HG03469 (cell line): ENCODE results near the gene INTS4.
A peak's percentile ranks its signal among the peaks of the same experiment; 100 is the strongest.
"Not testable (repeated sequence)": the region's sequence is repeated elsewhere in the genome, so short reads cannot be mapped to it uniquely, and the experiment has no call there.

ENCODE experiments used
- ATAC-seq: cut with Tn5 transposase; IDR thresholded peaks from one replicate; pipeline ENCODE4 v1.9.1; 2021; ENCODE audit warnings: mild to moderate bottlenecking, moderate library complexity, moderate number of reproducible peaks; ENCODE audit not compliant: unreplicated experiment

INTS4 gene, protein sequence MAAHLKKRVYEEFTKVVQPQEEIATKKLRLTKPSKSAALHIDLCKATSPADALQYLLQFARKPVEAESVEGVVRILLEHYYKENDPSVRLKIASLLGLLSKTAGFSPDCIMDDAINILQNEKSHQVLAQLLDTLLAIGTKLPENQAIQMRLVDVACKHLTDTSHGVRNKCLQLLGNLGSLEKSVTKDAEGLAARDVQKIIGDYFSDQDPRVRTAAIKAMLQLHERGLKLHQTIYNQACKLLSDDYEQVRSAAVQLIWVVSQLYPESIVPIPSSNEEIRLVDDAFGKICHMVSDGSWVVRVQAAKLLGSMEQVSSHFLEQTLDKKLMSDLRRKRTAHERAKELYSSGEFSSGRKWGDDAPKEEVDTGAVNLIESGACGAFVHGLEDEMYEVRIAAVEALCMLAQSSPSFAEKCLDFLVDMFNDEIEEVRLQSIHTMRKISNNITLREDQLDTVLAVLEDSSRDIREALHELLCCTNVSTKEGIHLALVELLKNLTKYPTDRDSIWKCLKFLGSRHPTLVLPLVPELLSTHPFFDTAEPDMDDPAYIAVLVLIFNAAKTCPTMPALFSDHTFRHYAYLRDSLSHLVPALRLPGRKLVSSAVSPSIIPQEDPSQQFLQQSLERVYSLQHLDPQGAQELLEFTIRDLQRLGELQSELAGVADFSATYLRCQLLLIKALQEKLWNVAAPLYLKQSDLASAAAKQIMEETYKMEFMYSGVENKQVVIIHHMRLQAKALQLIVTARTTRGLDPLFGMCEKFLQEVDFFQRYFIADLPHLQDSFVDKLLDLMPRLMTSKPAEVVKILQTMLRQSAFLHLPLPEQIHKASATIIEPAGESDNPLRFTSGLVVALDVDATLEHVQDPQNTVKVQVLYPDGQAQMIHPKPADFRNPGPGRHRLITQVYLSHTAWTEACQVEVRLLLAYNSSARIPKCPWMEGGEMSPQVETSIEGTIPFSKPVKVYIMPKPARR

DNA sequence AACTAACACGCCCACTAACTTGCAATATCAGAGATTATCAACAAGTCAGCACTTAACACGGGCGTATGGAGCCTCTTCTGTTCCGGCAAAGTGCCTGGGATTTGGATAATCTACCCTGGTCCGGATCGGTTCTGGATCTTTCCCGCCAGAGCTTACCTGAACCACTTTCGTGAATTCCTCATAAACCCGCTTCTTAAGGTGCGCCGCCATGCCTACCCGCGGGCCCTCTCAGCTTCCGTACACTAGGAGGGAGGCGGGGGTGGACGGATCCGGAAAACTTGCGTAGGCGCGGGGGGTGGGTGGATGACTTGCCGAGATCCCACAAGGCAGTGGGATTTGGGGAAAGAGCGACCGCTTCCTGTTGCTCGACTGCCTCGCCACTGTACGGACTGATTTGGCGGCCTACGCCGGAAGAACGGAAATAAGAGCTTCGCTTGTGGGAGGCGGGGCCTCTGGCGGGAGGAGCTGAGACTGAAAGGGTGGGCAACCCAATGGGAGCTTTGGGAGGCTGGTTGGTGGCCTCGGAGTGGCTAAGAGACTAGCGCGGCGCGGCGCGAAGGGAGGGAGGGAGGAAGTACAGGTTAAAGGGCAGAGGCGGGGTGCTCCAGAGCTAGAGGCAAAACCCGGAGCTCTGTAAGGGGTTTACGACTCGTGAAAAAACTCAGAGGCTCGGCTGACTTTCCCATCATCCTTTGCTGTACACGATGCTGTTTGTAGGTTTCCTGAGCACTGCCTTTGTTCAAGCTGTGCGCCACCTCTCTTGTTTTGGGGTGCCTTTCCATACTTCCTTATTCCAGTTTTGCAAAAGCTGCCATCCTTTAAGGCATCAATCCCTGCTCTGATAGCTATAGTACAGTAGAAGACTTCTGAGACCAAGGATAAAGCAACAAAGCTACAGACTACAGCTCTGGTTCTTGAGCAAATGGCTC is at the start of gene INTS4:
INTS4 (minus strand) TSS at position 235 of the 929 bp plus-strand sequence; CDS start at position 210, 25 bp downstream.
- peak; percentile 93 for ATAC-seq

DNA sequence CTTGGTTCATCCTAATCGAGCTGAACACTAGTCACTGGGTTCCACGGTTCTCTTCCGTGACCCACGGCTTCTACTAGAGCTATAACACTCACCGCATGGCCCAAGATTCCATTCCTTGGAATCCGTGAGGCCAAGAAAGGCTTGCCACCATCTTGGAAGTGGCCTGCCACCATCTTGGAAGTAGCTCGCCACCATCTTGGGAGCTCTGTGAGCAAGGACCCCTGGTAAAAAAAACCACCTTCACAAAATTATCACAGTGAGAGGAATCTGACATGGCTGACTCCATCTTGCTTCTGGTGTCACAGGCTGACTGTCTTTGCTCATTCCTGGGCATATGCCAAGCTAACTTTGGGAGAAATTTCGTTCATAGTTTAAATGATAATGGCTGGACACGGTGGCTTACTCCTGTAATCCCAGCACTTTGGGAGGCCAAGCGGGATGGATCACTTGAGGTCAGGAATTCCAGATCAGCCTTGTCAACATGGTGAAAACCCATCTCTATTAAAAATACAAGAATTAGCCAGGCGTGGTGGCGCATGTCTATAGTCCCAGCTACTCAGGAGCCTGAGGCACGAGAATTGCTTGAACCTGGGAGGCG is 47.5 kb upstream of the INTS4 start:
- no peak for ATAC-seq

DNA sequence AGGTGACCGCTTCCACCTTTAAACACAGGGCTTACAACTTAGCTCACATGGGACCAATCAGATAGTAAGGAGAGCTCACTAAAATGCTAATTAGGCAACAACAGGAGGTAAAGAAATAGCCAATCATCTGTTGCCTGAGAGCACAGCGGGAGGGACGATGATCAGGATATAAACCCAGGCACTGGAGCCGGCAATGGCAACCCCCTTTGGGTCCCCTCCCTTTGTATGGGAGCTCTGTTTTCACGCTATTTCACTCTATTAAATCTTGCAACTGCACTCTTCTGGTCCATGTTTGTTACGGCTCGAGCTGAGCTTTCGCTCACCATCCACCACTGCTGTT is 46.9 kb upstream of the INTS4 start:
- not testable (repeated sequence) for ATAC-seq

DNA sequence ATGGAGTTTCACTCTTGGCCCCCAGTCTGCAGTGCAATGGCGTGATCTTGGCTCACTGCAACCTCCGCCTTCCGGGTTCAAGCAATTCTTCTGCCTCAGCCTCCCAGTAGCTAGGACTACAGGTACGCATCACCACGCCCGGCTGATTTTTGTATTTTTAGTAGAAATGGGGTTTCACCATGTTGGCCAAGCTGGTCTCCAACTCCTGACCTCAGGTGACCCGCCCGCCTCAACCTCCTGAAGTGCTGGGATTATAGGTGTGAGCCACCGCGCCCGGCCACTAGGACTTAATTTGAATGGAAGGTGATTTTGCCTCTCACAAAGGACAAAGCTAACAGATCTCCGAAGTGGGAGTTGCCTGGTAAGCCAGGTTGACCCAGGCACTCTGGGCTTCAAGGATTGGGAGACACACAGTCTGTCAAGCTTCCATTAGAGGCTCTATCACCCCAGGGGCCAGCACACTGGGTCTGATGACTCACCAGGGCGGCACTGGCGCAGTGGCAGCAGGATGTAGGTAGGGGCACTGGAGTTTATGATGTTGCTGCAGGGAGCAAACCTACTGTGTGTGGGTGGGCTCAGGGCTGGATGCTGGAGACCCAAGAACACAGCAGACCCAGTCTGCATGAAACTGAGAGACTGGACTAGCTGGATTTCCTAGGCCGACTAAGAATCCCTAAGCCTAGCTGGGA is 46.4 kb upstream of the INTS4 start:
- ATAC-seq, result no peak

DNA sequence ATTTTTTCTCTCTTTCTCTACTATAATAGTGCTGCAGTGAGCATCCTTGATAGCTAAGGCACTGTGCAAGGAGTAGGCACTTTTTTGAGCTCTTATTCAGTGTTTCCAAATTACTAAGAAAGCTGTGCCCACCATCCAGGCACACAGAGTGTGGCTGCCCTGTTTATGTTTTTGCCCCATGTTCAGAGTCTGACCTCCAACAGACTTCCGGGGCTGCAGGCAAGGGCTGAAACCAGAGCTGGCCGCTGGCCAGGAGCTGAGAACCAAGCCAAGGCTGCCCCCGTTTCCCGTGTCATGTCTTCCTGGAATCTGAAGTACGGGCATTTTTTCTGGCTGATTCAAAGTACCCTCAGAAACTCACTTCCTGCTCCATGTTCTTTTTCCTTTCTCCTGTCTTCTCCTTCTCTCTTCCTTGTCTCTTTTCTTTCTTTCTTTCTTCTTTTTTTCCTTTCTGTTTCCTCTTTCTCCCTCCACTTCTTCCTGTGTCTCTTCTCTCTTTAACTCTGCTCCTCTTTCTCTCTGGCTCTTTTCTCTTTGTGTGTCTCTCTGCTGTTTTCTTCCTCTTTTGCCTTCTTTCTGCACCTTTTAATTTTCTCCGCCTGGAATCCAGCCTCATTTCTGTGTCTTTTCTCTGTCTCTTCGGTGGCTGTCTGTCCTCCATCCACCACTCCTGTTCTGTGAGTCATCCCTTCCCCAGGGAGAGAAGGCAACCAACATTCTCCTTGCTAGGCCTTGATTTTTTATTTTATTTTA is 45.6 kb upstream of the INTS4 start:
- ATAC-seq, result no peak

DNA sequence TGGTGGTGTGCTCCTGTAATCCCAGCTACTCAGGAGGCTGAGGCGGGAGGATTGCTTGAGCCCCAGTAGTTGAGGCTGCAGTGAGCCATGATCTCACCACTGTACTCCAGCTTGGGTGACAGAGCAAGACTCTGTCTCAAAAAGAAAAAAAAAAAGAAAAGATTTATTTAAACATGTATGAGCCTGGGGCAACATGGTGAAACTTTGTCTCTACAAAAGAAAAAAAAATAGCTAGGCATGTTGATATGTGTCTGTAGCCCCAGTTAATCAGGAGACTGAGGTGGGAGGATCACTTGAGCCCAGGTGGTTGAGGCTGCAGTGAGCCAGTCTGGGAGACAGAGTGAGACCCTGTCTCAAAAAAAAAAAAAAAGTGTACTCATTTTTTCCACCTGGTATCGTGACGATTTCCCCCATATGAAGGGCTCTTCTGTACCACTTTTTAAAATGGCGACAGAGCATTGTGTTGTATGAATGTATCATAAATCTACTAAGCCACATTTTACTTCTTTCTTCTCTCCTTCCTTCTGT is 45.0 kb upstream of the INTS4 start:
- no peak for ATAC-seq

DNA sequence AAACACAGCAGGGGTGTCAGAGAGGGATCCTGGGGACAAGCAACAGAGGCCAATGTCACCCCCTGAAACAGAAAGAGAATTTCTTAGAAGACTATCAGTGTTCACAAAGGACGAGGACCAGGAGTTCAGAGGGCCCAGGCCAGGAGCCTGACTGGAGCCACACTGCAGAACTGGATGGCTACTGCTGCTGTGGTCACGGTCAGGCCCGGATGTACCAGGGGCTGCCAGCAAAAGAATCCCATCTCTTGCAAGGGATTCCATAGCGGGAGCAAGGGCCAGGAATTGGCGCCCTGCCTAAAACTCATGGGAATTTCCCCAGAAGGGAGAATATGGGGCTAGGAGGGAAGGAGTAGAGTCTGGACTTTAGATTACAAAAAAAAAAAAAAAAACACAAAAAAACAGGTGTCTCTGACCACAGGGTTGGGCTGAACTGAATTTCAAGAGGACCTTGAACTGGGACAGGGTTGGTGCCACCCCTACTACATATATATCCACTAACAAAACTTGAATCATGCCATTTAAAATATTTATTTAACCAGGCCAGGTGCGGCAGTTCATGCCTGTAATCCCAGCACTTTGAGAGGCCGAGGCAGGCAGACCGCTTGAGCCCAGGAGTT is 44.3 kb upstream of the INTS4 start:
- no peak for ATAC-seq

DNA sequence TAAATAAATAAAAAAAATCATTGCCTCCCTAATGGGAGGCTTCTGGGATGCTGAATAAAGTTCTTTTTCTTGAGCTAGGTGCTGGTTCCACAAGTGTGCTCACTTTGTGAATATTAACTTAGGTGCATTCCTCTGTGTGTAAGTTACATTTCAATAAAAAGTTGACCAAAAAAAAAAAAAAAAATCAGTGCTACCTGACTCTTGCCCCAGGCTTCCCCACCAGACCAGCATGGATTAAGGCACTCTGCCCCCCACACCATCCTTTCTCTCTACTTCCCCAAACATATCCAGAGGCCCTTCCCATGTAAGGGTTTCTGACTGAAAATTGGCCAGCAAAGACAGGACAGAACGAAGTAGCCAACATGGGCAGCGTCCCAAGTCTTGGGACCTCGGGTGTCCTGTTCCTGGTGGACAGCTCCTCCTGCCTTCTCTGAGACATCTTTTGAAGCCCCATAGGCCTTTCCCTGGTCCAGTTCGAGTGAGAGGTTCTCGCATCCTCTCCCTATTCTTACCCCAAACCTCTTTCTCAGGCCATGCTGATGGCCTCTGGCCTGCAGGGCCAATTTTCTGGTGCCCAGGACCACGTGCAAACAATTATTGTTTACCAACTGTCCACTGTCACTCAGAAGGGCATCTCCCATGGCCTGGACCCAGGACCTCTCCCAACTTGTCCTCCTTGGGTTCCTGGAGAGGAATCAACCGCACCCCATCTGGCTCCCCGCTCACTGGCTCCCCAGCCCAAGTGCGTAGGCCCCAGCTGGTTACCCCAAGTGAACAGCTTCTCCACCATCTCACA is 43.6 kb upstream of the INTS4 start:
- no peak for ATAC-seq

DNA sequence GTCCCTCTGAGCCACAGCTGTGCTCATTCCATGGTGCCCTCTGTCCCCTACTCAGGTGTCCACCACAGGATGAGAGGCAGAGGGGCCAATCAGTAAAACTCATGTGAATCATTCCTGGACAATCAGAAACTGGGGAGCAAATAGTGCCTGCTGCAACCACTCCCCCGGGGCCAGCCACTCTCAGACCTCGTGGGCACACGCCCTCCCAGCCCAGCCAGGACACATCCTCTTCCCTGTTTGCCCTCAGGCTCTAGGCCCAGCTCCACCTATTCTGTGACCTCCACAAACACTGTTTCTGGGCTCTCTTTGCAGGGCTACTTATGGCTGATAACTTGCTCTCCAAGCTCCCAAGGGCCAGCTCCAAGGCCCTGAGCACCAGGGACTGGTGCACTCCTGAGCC is 42.6 kb upstream of the INTS4 start:
- no peak for ATAC-seq

DNA sequence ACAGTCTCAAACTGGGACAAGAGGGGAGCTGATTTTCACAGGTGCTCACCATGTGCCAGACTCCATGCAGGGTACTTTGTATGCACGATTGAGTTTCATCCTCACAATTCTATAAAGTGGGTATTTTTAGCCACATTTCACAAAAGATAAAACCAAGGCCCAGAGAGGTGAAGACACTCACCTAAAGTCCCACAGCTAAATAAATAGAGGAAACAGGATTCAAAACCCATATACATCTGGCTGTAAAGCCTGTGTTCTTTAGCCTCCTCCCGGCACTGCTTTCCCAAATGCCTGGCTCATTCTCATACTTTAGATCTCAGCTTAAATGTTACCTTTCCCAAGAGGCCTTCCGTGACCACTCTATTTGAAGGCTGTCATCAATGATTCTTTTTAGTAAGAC is 41.8 kb upstream of the INTS4 start:
- ATAC-seq, result no peak

DNA sequence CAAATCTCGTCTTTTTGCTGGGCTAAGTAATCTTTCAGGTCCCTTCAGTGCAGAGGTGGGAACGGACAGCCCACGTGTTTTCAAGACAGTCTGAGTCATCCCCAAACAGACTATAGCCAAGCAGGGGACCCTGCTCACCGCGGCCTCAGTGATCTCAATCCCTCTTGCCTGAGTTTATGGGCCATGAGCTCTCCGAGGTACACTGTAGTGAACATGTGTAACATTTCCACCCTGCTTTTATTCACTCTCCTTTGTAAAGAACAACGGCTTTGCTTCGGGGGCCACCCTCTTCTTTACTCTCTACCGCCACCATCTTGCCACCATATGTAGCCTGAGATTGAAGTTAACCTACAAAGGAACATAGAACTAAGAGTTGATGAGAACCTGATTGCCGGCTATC is 40.2 kb upstream of the INTS4 start:
- no peak for ATAC-seq

DNA sequence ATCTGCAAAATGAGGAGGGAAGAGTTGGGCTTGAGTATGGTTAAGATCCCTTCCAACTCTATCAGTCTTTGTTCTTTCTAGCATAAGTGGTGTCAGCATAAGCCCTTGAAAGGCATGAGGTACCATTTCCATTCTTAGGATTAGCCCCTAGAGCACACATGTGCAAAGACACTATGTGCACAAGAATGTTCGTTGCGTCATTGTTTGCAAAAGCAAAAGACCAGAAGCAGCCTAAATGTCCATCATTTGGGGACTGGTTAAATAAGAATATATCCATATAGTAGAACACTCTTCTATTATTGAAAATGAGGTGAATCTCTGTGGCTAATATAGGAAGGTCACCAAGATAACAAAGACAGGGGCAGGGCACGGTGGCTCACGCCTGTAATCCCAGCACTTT is 38.6 kb upstream of the INTS4 start:
- ATAC-seq, result no peak

DNA sequence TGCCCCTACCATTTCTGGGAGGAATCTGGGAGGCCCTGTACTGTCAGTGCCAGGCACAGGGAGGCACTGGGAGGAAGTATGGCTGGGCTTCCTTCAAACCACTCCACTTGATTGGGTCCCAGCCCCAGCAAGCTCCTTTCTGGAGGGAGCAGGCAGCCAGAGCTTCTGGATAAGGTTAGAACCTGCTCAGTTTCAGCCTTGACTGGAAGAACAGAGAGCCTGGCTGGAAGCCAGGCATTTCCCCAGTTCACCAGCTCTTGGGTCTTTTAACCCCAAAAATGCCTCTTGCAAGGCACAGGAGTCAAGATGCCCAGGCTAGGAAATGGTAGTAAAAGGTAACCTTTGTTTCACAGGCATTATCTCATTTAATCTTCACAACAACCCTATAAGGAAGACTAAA is 37.6 kb upstream of the INTS4 start:
- no peak for ATAC-seq

DNA sequence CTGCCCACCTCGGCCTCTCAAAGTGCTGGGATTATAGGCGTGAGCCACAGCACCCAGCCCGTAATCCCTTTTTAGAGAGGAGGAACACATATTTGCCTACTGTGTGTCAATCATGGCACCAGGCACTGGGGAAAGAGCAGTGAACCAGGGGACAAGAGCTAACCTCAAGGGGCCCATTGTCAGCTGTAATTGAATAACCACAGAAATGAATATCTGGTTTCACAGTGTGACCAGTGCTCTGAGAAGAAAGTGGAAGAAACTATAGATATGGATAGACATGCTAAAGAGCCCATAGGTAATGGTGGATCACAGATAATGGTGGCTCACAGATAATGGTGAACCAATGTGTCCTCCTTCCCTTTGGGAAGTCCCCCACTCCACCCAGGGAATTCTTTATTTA is 37.2 kb upstream of the INTS4 start:
- ATAC-seq, result peak; percentile 90

DNA sequence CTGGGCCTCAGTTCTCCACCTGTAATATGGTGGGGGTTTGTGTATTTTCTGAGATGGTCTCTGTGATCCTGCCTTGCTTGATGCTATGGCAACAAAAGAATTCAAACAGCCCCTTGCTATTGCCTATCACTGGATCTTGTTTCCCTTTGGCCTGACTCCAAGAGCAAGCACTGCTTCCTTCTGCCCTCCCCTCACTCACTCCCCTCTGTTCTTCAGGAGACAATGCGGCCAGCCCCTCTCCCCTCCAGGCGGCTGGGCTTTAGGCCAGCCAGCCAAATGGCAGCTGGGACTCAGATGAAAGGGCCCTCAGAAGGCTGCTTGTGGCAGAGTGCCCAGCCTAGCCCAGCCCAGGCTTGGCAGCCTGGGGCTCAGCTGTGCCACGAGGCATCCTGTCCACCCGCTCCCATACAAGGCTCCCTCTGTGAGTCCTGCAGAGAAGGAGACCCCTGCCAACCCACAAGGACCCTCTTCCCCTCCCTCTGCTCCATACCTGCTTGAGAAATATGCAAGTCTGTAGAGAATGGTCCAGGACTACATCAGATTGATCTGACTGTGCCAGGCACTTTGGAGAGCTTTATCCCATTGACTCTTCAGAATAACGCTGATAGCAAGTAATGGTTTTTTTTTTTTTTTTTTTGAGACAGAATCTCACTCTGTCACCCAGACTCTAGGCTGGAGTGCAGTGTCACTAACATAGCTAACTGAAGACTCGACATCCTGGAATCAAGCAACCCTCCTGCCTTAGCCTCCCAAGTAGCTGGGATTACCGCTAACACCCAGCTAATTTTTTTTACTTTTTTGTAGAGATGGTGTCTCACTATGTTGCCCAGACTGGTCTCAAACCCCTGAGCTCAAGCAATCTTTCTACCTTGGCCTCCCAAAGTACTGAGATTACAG is 36.2 kb upstream of the INTS4 start:
- no peak for ATAC-seq

DNA sequence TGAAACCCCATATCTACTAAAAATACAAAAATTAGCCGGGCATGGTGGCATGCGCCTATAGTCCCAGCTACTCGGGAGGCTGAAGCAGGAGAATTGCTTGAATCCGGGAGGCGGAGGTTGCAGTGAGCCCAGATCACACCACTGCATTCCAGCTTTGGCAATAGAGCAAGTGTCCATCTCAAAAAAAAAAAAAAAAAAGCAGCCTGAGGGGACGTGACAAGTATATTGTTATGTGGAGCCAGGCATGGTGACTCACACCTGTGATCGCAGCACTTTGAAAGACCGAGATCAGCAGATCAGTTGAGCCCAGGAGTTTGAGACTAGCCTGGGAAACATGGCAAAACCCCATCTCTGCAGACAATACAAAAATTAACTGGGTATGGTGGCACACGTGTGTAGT is 34.0 kb upstream of the INTS4 start:
- ATAC-seq, result not testable (repeated sequence)

DNA sequence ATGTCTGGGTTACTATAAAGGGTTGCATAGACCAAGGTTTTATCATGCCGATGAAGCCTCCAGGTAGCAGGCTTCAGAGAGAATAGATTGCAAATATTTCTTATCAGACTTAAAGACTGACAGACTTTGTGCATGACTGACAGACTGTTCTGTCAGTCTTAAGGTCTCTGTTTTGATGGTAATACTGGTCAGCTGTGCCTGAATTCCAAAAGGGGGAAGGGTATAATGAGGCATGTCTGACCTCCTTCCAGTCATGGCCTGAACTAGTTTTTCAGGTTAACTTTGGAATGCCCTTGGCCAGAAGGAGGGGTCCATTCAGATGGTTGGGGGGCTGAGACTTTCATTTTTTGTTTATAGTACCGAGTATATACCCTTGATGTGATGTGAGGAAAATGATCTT is 33.3 kb upstream of the INTS4 start:
- ATAC-seq, result no peak
